HG03175 (cell line): ENCODE measurements around the gene SNRPA1.
A peak's percentile ranks its signal among the peaks of the same experiment; 100 is the strongest.

Experiments used
- ATAC-seq: cut with Tn5 transposase; IDR thresholded peaks from one replicate; pipeline ENCODE4 v1.9.1; 2021; ENCODE audit warnings: mild to moderate bottlenecking, moderate library complexity; ENCODE audit not compliant: unreplicated experiment

Gene SNRPA1

DNA sequence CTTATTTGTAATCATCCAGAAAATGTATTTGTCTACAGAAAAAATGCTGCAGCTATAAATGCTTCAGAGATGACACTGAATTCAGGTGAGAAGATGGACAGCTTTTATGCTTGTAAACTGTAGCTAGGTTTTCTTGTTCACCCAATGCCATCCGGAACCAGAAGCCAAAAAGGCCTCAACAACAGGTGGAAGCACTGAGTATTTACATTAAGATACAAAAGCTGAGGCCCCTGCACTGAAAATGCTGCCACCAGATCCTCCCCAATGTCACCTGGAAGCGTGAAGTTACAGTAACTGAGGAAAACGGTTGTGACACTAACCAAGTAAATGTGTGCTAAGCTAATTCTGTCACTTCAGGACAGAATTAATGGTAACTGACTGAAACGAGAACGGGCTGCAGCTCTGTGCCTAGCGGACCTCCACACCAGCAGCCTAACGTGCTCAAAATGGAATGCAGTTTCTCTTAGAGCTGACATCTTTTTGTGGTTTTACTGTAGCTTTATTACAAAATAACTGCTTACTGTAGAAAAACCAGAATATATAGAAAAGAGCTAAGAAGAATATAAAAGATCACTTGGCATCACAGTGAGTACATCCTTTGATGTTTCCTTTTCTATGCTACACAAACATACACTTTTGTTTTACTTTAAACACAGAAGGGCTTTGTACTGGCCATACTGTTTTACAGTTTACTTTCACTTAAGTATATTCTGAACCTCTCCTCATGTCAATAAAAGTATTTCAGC is 50.8 kb downstream of the SNRPA1 start:
- ATAC-seq = no peak

DNA sequence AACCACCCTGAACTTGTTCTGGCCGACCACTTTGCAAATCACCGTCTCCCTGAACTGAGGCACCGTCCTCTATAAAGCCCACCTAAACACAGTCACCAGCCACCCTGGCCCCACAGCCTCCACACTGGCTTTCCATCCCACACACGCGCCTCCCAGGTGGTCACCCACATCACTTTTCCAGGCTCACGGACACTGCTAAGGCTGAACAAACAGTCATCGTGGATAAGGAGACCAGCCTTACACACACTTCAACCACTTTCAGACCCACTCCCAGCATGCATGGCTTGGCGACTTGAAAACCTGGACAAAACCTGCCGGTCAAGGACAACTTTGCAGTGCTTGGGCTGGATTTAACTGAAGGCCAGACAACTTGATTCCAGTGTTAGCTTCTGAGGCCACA is 51.6 kb downstream of the SNRPA1 start:
- ATAC-seq = no peak

DNA sequence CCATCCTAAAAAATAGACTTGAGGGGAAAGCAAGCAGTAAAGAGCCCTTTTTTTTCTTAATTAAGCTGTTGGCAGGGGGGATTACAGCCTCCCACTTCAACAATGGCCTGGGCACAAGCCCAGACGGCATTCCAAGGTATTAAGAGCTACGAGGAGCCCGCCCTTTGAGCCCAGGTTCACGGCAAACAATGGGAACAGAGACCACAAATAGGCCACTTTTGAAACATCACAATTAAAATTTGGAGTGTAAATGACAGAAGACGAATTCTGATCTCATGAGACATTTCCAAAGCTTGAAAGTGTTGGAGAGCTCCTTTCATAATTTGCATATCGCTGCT is 52.1 kb downstream of the SNRPA1 start:
- no peak for ATAC-seq

DNA sequence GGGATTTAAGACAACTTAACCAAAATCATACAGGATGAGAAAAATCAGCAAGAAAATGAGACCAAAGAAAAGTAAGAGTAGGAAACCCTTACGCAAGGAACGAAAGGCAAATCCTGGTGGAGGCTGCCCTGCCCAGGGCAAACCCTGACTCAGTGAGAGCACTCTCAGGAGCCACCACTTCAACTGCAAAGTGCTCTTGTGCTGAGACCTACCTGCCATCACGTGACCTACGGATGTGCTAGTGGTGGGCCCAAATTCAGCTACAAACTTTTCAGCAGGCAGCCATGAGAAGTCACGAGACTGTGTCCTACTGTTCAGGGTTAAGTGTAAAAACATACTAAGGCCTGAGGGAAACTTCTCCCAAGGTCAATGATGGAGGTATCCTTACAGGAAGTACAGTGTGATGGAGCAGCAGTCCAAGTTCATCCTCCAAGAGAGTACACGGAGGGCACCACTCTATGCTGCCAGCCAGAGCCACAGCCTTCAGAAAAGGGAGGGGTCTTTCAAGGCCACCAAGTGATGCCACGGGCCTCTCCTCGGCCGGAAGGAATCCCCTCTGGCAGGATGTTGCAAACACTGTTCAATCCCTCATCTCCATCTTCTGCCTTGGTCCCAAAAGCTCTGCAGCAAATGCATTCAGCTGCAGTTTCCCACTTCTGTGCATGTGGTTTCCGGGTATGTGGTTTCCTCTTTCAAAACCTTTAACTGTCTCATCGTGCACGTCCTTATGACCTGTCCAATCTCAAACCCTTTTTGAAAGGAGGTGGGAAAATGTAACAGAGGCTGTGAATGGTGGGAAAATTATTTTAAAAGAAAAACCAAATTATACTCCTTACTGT is 52.7 kb downstream of the SNRPA1 start:
- ATAC-seq = peak; percentile 86

DNA sequence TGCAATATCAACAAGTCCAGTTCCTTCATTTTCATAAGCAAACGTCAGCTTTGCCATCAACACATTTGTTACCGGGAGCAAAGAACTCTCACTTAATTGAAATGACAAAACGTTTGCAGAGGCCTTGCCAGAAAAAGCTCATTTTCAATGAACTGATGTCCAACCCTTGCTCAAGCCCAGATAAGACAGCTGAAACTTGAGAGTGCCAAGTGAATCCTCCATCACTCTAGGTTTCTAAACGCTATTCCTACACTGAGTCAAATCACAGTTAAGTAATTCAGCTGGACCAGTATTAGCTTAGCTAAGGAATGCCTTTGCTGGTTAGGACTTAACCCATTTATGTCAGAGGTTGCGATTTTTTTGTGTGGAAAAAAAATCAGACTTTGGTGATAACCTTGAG is 54.7 kb downstream of the SNRPA1 start:
- no peak for ATAC-seq

DNA sequence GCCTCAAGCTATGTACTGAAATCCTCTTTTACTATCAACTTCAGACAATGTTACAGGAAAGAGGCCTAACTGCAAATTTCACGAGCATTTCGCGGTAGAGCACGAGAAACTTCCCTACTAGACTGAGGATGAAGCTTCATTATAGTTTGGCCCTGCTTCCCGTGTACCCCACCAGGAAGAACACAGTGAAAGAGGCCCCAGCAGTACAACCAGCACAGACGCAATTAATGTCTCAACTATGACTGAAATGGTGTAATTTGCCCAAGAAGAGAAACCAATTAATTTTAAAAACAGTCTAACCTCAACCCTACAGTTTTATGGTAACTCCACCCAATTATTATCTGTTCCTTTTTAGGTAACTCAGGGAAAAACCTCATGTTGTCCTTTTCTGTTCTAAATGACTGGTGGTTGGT is 55.3 kb downstream of the SNRPA1 start:
- ATAC-seq = no peak

DNA sequence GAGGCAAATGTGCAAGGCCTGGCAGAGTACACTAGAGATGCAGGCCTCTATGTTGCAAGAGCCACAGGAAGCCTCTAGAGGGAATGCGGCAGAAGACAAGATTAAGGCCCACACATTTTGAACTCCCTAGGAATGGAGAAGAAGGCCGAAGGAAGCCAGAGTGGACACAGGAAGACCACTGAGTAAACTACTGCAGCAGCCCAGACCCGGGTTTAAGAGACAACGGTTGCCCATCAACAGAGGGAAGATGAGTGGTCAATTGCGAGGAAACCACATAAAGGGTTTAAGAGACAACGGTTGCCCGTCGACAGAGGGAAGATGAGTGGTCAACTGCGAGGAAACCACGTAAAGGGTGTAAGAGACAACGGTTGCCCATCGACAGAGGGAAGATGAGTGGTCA is 57.8 kb downstream of the SNRPA1 start:
- ATAC-seq = no peak

DNA sequence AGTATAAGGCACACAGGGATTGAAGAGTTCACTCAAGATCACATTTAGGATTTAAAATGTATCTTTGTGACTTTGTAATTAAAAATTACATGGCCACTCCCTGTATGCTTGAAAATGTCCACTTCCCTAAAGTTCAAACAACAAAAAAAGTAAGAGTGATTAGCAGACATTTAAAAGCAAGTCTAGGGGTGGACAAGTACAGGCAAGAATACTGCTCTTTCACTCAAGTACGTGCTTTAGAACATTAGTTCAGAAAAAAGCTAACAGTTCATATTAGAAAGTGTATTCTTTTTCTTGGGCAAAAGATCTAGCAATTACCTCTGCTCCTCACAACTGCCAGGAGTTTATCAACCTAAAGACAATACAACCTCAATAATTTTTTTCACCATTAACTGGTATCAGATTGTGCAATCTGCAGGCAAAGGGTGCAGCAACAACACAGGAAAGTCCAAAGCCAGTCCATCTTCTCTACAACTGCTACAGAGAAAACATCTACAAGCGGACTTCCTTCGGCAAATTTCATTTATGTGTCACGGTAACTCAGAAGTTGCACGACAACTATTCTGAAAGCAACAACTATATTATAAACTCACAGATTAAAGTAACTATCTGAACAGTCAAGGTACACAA is 61.3 kb downstream of the SNRPA1 start:
- no peak for ATAC-seq

DNA sequence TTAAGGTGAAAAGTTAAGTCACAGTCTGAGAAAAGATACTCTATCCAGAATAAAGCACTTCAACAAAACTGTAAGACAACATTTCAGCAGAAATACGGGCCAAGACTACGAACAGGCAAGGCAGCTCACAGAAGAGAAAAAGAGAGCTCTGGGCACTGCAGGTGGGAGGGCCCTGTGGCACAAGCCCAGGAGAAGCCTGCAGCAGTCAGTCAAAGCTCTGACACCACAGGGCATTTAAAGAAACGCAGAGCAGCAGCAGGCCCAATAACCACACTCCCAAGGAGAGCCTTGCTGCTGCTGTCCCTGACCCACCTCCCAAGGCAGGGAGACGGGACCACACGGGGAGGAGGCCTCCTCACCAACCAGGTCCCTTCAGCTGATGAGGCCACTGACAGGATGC is 62.4 kb downstream of the SNRPA1 start:
- no peak for ATAC-seq
